HG03520 (cell line): Measurements from ENCODE around the gene LOC128125822.
"Not testable (repeated sequence)": the region's sequence is repeated elsewhere in the genome, so short reads cannot be mapped to it uniquely, and the experiment has no call there.

Experiments used
- ATAC-seq: cut with Tn5 transposase; IDR thresholded peaks from one replicate; pipeline ENCODE4 v1.9.1; 2021; ENCODE audit warnings: mild to moderate bottlenecking, moderate library complexity; ENCODE audit not compliant: unreplicated experiment

LOC128125822 gene

GRCh38 chr6:63581355-63582013, 9.2 kb downstream of the LOC128125822 start:
- ATAC-seq, result no peak

DNA sequence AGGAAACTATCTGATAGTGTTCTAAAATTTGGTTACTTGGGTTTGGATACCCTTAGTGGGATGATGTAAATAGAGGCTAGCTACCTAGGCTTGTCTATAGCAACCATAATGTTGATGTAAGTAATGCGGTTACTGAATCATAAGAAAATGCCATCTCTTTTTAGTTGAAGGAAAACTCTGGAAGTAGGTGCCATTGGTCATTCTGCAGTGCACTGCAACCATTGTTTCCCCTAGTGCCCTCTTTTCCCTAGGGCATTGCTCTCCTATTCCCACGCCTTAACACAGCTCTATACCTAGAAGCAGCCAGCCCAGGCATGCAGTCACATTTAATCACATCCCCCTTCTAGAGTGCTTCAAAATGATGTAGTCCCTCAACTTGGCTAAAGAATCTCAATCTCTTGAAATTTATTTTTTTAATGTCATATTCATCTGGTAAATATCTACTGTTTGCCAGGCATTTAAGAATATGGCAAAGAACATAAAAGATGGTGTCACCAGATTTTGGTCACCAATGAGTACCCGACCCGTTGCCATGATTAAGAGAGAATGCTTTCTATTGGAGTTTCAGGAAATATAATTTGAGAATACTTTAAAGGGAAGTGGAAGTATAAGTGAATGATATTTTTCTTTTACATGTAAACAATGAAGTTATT, 10.4 kb downstream of the LOC128125822 start:
- ATAC-seq, result no peak

DNA sequence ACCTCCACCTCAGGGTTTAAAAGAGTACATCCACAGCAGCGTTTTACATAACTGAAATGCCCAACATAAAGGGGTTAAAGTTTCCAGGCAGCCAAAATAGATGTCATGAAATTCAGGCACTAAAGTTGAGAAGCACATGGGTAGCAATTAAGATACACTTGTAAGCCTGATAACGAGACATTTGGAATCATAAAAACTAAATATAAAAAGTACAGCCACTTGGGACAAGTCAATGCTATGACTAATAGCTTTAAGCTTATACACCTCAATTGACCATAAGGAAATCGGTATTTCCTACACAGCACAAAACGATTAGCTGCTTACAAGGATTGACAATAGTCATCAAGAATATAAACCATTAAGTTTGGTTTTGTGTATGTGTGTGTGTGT, 11.8 kb downstream of the LOC128125822 start:
- no peak for ATAC-seq

DNA sequence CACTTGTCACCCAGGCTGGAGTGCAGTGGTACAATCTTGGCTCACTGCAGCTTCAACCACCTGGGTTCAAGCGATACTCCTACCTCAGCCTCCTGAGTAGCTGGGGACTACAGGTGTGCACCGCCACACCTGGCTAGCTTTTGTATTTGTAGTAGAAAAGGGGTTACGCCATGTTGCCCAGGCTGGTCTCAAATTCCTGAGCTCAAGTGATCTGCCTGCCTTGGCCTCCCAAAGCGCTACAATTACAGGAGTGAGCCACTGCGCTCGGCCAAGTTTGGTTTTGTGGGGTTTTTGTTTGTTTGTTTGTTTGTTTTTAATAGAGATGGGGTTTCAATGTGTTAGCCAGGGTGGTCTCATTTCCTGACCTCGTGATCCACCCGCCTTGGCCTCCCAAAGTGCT, 12.3 kb downstream of the LOC128125822 start:
- ATAC-seq, result no peak

DNA sequence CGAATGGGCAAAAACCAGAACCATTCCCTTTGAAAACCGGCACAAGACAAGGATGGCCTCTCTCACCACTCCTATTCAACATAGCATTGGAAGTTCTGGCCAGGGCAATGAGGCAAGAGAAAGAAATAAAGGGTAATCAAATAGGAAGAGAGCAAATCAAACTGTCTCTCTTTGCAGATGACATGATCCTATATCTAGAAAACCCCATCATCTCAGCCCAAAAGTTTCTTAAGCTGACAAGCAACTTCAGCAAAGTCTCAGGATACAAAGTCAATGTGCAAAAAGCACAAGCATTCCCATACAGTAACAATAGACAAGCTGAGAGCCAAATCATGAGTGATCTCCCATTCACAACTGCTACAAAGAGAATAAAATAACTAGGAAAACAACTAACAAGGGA, 13.4 kb downstream of the LOC128125822 start:
- not testable (repeated sequence) for ATAC-seq

GRCh38 chr6:63589952-63590411, 17.7 kb downstream of the LOC128125822 start:
- ATAC-seq, result no peak

DNA sequence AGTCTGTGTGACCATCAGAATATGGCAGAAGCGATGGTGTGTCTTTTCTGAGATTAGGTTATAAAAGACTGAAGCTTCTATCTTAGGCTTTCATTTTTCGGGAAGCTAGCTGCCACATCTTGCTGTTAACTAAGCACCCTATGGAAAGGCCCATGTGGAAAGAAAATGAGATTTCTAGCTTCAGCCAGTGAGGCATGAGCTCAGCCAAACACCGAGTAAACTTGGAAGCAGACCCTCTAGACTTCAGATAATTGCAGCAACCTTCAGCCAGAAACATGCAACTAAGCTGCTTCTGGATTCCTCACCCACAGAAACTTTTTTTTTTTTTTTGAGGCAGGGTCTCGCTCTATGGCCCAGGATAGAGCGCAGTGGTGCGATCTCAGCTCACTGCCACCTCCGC, 20.6 kb downstream of the LOC128125822 start:
- no peak for ATAC-seq

DNA sequence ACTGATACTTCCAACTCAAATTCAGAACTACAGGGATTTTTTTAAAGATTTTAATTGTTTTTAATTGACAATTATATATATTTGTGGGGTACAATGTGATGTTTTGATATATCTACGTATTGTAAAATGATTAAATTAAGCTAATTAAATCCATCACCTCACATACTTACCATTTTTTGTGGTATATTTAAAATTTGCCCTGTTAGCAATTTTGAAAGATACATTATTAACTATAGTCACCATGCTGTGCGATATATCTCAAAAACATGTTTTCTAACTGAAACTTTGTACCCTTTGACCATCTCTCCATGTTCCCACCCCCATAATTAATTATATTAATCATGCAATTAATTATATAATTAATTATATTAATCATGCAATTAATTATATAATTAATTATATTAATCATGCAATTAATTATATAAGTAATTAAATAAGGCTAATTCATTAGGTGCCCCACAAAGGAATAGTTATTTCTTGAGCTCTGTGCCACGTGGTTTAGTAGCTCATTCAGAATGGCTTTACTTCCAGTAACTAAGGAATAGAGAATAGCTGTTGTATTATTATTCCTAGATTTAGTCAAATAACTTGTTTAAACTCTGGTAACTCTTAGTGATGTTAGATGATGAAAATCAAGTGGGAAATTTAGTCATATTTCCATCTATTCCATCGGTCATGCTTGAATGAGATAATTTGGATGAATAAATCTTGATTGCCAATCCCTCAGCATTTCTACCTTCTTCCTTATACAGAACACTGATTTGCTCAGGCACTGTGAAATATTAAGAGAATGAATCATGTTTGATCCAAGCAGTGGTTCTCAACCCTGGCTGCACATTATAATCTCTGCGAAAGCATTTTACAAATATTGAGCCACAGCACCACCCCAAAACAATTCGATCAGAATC, 25.1 kb downstream of the LOC128125822 start:
- no peak for ATAC-seq

- peak; percentile 100 for ATAC-seq
Measured at GRCh38 chr6:63598049-63599036, 26.1 kb downstream of the LOC128125822 start.

DNA sequence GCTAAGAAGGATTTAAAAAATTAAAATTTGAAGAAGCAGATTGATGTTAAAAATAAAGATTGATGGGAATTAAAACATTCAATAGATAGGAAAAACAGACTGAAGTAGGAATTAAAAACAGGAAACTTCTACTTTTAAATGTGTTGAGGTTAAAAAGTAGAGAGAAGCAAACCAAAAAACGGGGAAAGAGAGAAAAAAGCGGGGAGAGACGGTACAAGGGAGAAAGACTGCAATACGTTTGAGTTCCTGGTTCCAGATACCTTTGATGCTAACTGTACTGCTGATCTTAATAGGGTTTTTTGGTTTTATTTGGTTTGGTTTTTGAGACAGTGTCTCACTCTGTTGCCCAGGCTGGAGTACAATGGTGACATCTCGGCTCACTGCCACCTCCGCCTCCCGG, 27.0 kb downstream of the LOC128125822 start:
- ATAC-seq, result no peak

DNA sequence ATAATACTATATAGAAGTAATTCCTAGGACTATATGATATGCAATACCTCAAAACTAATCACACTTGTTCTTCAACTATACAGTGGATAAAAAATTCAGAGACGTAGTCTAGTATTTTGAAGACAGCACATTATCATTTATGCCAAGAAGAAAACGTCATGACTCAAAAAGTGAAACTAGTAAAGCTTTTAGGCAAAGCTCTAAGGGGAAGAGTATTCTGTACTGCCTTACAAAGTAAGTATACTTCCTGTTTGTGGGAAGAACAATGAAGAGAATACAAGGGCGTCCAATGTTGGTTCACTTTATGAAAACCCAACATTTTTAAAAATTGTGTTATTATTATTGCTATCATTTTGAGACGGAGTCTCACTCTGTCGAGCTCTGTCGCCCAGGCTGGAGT, 27.9 kb downstream of the LOC128125822 start:
- ATAC-seq, result no peak

- no peak for ATAC-seq
Measured at GRCh38 chr6:63609231-63609630, 37.0 kb downstream of the LOC128125822 start.

DNA sequence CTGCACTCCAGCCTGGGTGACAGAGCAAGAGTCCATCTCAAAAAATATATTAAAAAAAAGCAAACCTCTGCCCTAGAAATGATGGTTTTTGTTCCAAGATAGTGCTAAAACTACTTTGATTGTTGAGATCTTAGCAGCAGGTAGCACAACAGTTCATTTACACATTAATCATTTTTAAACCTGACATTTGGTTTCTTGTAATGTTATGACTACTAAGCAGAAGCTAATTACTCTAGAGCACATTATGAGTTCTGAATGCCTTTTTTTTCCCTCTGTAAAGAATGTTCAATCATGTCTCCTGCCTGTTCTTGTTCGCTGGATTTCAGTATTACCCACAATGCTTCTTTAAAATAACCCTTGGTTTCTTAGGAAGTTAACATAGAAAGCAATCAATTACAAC, 38.7 kb downstream of the LOC128125822 start:
- ATAC-seq, result no peak

DNA sequence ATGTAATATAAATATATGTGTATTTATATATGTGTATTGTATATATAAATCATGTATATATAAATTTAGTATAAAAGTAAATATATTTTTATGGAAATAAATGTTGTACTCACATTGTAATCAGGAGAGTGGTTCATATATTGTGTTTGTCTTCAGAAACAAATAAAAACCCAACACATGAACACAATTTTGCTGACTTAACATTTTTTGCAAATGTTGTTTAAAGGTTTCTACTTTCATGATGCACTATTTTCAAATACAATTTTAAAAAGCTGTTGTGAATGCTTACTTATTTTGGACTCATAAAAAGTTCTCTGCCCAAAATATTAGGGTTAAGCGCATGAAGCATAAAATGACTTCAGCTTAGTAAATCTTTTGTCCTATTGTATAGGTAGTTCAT, 39.3 kb downstream of the LOC128125822 start:
- ATAC-seq, result no peak

- no peak for ATAC-seq
Measured at GRCh38 chr6:63615590-63615989, 43.3 kb downstream of the LOC128125822 start.
